HEK293 (cell line): ENCODE results near the gene RPS17.

Experiments used
- IKZF3 ChIP-seq: fragments of 450-650 bp; IDR thresholded peaks from 2 replicates; pipeline ENCODE4 v1.5.0; 2018; ENCODE audit warnings: missing biosample characterization, mild to moderate bottlenecking, missing genetic modification characterization, moderate library complexity
- SCRT2 ChIP-seq: fragments of 450-650 bp; formaldehyde crosslinking; IDR thresholded peaks from 2 replicates; pipeline ENCODE4 v1.5.1; 2016; ENCODE audit warnings: missing biosample characterization, missing genetic modification characterization
- SP7 ChIP-seq: fragments of 450-650 bp; formaldehyde crosslinking; IDR thresholded peaks from 2 replicates; pipeline ENCODE4 v1.5.1; 2016; ENCODE audit warnings: missing biosample characterization, missing genetic modification characterization
- ZNF10 ChIP-seq: fragments of 450-650 bp; formaldehyde crosslinking; IDR thresholded peaks from 2 replicates; pipeline ENCODE4 v1.5.1; 2017; ENCODE audit warnings: missing biosample characterization, missing genetic modification characterization
- ZNF16 ChIP-seq: fragments of 450-650 bp; formaldehyde crosslinking; IDR thresholded peaks from 2 replicates; pipeline ENCODE4 v1.5.1; 2016; ENCODE audit warnings: low read depth, missing biosample characterization, missing genetic modification characterization
- ZNF248 ChIP-seq: fragments of 450-650 bp; formaldehyde crosslinking; IDR thresholded peaks from 2 replicates; pipeline ENCODE4 v1.5.1; 2017; ENCODE audit warnings: missing biosample characterization, missing genetic modification characterization
- ZNF354C ChIP-seq: fragments of 450-650 bp; formaldehyde crosslinking; IDR thresholded peaks from 2 replicates; pipeline ENCODE4 v1.5.1; 2016; ENCODE audit warnings: missing biosample characterization, missing genetic modification characterization, low read depth, borderline replicate concordance
- ZNF366 ChIP-seq: fragments of 450-650 bp; formaldehyde crosslinking; conservative IDR thresholded peaks from 2 replicates; pipeline ENCODE4 v1.5.1; 2016; ENCODE audit warnings: missing biosample characterization, missing genetic modification characterization
- ZNF391 ChIP-seq: fragments of 450-650 bp; formaldehyde crosslinking; IDR thresholded peaks from 2 replicates; pipeline ENCODE4 v1.5.1; 2016; ENCODE audit warnings: low read depth, missing biosample characterization, missing genetic modification characterization, borderline replicate concordance
- ZNF423 ChIP-seq: fragments of 450-650 bp; formaldehyde crosslinking; IDR thresholded peaks from 2 replicates; pipeline ENCODE4 v1.5.1; 2016; ENCODE audit warnings: missing biosample characterization, missing genetic modification characterization
- ZNF473 ChIP-seq: fragments of 450-650 bp; formaldehyde crosslinking; IDR thresholded peaks from 2 replicates; pipeline ENCODE4 v1.5.1; 2017; ENCODE audit warnings: missing biosample characterization, missing genetic modification characterization
- ZNF629 ChIP-seq: fragments of 450-650 bp; formaldehyde crosslinking; IDR thresholded peaks from 2 replicates; pipeline ENCODE4 v1.5.1; 2017; ENCODE audit warnings: missing biosample characterization, missing genetic modification characterization
- ZNF654 ChIP-seq: fragments of 450-650 bp; formaldehyde crosslinking; IDR thresholded peaks from 2 replicates; pipeline ENCODE4 v1.5.1; 2016; ENCODE audit warnings: low read depth, missing biosample characterization, missing genetic modification characterization
- ZNF701 ChIP-seq: fragments of 450-650 bp; formaldehyde crosslinking; IDR thresholded peaks from 2 replicates; pipeline ENCODE4 v1.5.1; 2016; ENCODE audit warnings: missing biosample characterization, missing genetic modification characterization
- ZNF776 ChIP-seq: fragments of 450-650 bp; formaldehyde crosslinking; IDR thresholded peaks from 2 replicates; pipeline ENCODE4 v1.5.0; 2017; ENCODE audit warnings: missing biosample characterization, missing genetic modification characterization, borderline replicate concordance
- TF ChIP-seq, protein P1 (sequence below): fragments of 450-650 bp; formaldehyde crosslinking; IDR thresholded peaks from 2 replicates; pipeline ENCODE4 v1.5.1; 2016; ENCODE audit warnings: missing biosample characterization, missing genetic modification characterization
- TF ChIP-seq, protein P2 (sequence below): fragments of 450-650 bp; formaldehyde crosslinking; optimal IDR thresholded peaks from 2 replicates; pipeline ENCODE3; 2016; ENCODE audit warnings: missing biosample characterization, mild to moderate bottlenecking, missing genetic modification characterization
- TF ChIP-seq, protein P3 (sequence below): fragments of 450-650 bp; formaldehyde crosslinking; IDR thresholded peaks from 2 replicates; pipeline ENCODE4 v1.5.1; 2017; ENCODE audit warnings: missing biosample characterization, missing genetic modification characterization
- TF ChIP-seq, protein P4 (sequence below): fragments of 450-650 bp; formaldehyde crosslinking; IDR thresholded peaks from 2 replicates; pipeline ENCODE4 v1.5.1; 2016; ENCODE audit warnings: missing biosample characterization, missing genetic modification characterization
- TF ChIP-seq, protein P5 (sequence below): fragments of 450-650 bp; formaldehyde crosslinking; IDR thresholded peaks from 2 replicates; pipeline ENCODE4 v1.5.1; 2016; ENCODE audit warnings: missing biosample characterization, missing genetic modification characterization
- TF ChIP-seq, protein P6 (sequence below): sonication (generic); formaldehyde crosslinking; IDR thresholded peaks from 2 replicates; pipeline ENCODE4 v1.8.1; 2022; ENCODE audit warnings: mild to moderate bottlenecking, moderate library complexity, missing genetic modification reagents

The RPS17 gene

DNA sequence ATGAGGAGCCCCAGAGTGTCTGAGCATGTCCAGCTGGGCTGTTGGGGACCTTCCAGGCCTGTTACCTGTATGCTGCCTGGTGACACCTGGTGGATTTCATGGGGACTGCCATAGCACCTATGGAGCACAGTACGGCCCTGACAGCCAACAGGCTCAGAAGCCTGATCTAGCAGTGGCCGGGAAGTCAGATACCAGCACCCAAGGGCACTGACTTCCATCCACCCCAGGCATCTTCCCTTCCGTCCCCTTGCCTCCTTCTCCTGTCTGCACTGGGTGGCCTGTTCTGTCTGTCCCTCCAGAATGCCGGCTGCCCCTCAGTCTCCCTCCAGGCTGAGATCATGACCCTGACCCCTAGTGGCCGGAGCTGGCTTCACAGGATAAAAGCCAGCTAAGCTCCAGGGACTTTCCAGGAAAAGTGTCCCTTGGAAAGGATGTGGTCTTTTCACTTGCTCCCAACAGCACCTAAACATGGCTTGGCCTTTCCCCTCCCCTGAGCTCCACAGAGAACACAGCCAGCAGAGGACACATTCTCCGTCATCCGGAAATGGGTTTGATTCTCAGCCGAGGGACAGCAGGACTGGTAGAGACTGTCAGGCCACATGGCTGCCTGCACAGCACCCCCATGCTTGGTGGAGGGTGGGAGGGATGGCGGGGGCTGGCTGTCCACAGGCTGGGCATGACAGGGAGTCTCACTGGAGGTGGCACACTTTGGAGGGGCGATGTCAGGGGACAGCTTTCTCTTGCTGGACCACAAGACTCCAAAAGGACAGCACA, 9.5 kb downstream of the RPS17 start (continued):
- TF ChIP-seq, protein P1, sequence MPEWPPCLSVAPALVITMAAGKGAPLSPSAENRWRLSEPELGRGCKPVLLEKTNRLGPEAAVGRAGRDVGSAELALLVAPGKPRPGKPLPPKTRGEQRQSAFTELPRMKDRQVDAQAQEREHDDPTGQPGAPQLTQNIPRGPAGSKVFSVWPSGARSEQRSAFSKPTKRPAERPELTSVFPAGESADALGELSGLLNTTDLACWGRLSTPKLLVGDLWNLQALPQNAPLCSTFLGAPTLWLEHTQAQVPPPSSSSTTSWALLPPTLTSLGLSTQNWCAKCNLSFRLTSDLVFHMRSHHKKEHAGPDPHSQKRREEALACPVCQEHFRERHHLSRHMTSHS (tag by site-specific recombination): no peak
- no peak for TF ChIP-seq ZNF776 (tag by site-specific recombination)
- TF ChIP-seq ZNF654 (tag by site-specific recombination): peak; percentile 48
- TF ChIP-seq ZNF16 (tag by site-specific recombination): no peak
- no peak for TF ChIP-seq ZNF391 (tag by site-specific recombination)
- peak; percentile 91 for TF ChIP-seq SCRT2 (tag by site-specific recombination)
- TF ChIP-seq, protein P2, sequence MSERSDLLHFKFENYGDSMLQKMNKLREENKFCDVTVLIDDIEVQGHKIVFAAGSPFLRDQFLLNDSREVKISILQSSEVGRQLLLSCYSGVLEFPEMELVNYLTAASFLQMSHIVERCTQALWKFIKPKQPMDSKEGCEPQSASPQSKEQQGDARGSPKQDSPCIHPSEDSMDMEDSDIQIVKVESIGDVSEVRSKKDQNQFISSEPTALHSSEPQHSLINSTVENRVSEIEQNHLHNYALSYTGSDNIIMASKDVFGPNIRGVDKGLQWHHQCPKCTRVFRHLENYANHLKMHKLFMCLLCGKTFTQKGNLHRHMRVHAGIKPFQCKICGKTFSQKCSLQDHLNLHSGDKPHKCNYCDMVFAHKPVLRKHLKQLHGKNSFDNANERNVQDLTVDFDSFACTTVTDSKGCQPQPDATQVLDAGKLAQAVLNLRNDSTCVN: no peak
- peak; percentile 65; the same call in 1 of the 2 replicates for TF ChIP-seq ZNF10
- TF ChIP-seq, protein P3, sequence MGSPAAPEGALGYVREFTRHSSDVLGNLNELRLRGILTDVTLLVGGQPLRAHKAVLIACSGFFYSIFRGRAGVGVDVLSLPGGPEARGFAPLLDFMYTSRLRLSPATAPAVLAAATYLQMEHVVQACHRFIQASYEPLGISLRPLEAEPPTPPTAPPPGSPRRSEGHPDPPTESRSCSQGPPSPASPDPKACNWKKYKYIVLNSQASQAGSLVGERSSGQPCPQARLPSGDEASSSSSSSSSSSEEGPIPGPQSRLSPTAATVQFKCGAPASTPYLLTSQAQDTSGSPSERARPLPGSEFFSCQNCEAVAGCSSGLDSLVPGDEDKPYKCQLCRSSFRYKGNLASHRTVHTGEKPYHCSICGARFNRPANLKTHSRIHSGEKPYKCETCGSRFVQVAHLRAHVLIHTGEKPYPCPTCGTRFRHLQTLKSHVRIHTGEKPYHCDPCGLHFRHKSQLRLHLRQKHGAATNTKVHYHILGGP (tag by site-specific recombination): peak; percentile 99
- no peak for TF ChIP-seq ZNF354C (tag by site-specific recombination)
- TF ChIP-seq ZNF423 (tag by site-specific recombination): peak; percentile 26; the same call in 1 of the 2 replicates
- peak; percentile 40; the same call in 1 of the 2 replicates for TF ChIP-seq ZNF366
- 0 out of 2 replicates have a peak, but pooled peaks have one; percentile 19 for TF ChIP-seq ZNF629 (tag by site-specific recombination)
- TF ChIP-seq, protein P4, sequence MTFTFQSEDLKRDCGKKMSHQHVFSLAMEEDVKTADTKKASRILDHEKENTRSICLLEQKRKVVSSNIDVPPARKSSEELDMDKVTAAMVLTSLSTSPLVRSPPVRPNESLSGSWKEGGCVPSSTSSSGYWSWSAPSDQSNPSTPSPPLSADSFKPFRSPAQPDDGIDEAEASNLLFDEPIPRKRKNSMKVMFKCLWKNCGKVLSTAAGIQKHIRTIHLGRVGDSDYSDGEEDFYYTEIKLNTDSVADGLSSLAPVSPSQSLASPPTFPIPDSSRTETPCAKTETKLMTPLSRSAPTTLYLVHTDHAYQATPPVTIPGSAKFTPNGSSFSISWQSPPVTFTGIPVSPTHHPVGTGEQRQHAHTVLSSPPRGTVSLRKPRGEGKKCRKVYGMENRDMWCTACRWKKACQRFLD (tag by site-specific recombination): no peak
- TF ChIP-seq SP7: peak; percentile 55
- no peak for TF ChIP-seq ZNF701 (tag by site-specific recombination)
- no peak for TF ChIP-seq ZNF248 (tag by site-specific recombination)
- TF ChIP-seq, protein P5, sequence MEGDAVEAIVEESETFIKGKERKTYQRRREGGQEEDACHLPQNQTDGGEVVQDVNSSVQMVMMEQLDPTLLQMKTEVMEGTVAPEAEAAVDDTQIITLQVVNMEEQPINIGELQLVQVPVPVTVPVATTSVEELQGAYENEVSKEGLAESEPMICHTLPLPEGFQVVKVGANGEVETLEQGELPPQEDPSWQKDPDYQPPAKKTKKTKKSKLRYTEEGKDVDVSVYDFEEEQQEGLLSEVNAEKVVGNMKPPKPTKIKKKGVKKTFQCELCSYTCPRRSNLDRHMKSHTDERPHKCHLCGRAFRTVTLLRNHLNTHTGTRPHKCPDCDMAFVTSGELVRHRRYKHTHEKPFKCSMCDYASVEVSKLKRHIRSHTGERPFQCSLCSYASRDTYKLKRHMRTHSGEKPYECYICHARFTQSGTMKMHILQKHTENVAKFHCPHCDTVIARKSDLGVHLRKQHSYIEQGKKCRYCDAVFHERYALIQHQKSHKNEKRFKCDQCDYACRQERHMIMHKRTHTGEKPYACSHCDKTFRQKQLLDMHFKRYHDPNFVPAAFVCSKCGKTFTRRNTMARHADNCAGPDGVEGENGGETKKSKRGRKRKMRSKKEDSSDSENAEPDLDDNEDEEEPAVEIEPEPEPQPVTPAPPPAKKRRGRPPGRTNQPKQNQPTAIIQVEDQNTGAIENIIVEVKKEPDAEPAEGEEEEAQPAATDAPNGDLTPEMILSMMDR: peak; percentile 98
- TF ChIP-seq, protein P6, sequence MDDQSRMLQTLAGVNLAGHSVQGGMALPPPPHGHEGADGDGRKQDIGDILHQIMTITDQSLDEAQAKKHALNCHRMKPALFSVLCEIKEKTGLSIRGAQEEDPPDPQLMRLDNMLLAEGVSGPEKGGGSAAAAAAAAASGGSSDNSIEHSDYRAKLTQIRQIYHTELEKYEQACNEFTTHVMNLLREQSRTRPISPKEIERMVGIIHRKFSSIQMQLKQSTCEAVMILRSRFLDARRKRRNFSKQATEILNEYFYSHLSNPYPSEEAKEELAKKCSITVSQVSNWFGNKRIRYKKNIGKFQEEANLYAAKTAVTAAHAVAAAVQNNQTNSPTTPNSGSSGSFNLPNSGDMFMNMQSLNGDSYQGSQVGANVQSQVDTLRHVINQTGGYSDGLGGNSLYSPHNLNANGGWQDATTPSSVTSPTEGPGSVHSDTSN (CRISPR knock-in tag): 0 out of 2 replicates have a peak, but pooled peaks have one; percentile 24
- peak; percentile 89 for TF ChIP-seq IKZF3 (tag by site-specific recombination)
- TF ChIP-seq ZNF473 (tag by site-specific recombination): no peak
- TF ChIP-seq, all 188 proteins: peak for 20
